Lower leg skin (tissue), 4 donors: ENCODE results near the gene KIRREL3. TPM values are rescaled to one million over a fixed set of nuclear protein-coding genes. Genes with fewer than 3 reads are reported as not detected.

ENCODE experiments used
- DNase-seq, 2 donors: peaks; one replicate each; pipeline ENCODE4 v3.0.0-alpha.2; 2019; ENCODE audit warnings: low spot score in 2 of 2
- H3K4me3 ChIP-seq: fragments of 200-600 bp; sonication (generic); 2 replicates; pipeline ENCODE4 v1.5.1; 2017; ENCODE audit warnings: mild to moderate bottlenecking, low read depth; ENCODE audit not compliant: poor library complexity, severe bottlenecking
- POLR2A ChIP-seq, 2 donors: fragments of 450-650 bp; IDR thresholded peaks; one replicate each; pipeline ENCODE4 v1.6.1; 2016 to 2017; ENCODE audit warnings: antibody characterized with exemption in 2 of 2, mild to moderate bottlenecking in 1 of 2, moderate library complexity in 1 of 2
- WGBS, 2 donors: methylation state at CpG; one replicate each; pipeline ENCODE4 v1.1.5; 2018; 5-methylcytosine and 5-hydroxymethylcytosine counted together
- intact Hi-C: fragments of 100-400 bp; cut with DNase I; formaldehyde crosslinking; loops from one replicate; pipeline ENCODE4 v1.15.0; 2023; ENCODE audit warnings: low total_unique reads
- total RNA-seq, 4 donors: library from RNA; depleted of rRNA; stranded (reverse); fragments of >200 nt; gene quantifications; one replicate each; pipeline ENCODE4 v1.1.0, GENCODE V29; 2016
- TF ChIP-seq, protein P1 (sequence below), 3 donors: fragments of 450-650 bp; IDR thresholded peaks; one replicate each; pipeline ENCODE4 v1.5.1; 2016; ENCODE audit warnings: antibody characterized with exemption in 3 of 3, mild to moderate bottlenecking in 3 of 3, moderate library complexity in 2 of 3

Gene KIRREL3
- total RNA-seq, 4 donors from 2014 or later, result 0.13 TPM; not detected in 3

GRCh38 chr11:127037596-127037995, 37.0 kb upstream of the KIRREL3 start:
- DNase-seq, result no peak
- WGBS, 2 donors, result 68 to 74% methylated on average over 4 of the region's 4 CpGs
- no peak for TF ChIP-seq POLR2A (IDR thresholded peaks at IDR 0.05)
- TF ChIP-seq, protein P1, sequence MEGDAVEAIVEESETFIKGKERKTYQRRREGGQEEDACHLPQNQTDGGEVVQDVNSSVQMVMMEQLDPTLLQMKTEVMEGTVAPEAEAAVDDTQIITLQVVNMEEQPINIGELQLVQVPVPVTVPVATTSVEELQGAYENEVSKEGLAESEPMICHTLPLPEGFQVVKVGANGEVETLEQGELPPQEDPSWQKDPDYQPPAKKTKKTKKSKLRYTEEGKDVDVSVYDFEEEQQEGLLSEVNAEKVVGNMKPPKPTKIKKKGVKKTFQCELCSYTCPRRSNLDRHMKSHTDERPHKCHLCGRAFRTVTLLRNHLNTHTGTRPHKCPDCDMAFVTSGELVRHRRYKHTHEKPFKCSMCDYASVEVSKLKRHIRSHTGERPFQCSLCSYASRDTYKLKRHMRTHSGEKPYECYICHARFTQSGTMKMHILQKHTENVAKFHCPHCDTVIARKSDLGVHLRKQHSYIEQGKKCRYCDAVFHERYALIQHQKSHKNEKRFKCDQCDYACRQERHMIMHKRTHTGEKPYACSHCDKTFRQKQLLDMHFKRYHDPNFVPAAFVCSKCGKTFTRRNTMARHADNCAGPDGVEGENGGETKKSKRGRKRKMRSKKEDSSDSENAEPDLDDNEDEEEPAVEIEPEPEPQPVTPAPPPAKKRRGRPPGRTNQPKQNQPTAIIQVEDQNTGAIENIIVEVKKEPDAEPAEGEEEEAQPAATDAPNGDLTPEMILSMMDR (IDR thresholded peaks at IDR 0.05), result no peak
- intact Hi-C loops, result no loop called here
- H3K4me3 ChIP-seq, result no peak overlapping the region

- intact Hi-C loops, result no loop called here
- TF ChIP-seq, protein P1 (IDR thresholded peaks at IDR 0.05), result no peak
- no peak for TF ChIP-seq POLR2A (IDR thresholded peaks at IDR 0.05)
- no peak overlapping the region for H3K4me3 ChIP-seq
- 93 to 100% methylated on average over 1 of the region's 1 CpG for WGBS, 2 donors
- no peak for DNase-seq
Measured at GRCh38 chr11:127037001-127037400, 36.4 kb upstream of the KIRREL3 start.

GRCh38 chr11:127035824-127036223, 35.3 kb upstream of the KIRREL3 start:
- 78 to 80% methylated on average over 3 of the region's 3 CpGs for WGBS, 2 donors
- DNase-seq, result no peak
- TF ChIP-seq, protein P1 (IDR thresholded peaks at IDR 0.05), result no peak
- no peak for TF ChIP-seq POLR2A (IDR thresholded peaks at IDR 0.05)
- no peak overlapping the region for H3K4me3 ChIP-seq
- intact Hi-C loops, result no loop called here

- no peak overlapping the region for H3K4me3 ChIP-seq
- intact Hi-C loops, result no loop called here
- no peak for DNase-seq
- no peak for TF ChIP-seq POLR2A (IDR thresholded peaks at IDR 0.05)
- TF ChIP-seq, protein P1 (IDR thresholded peaks at IDR 0.05), result no peak
Measured at GRCh38 chr11:127034973-127035372, 34.4 kb upstream of the KIRREL3 start.

GRCh38 chr11:127028648-127029047, 28.1 kb upstream of the KIRREL3 start:
- 49 to 52% methylated on average over 4 of the region's 4 CpGs for WGBS, 2 donors
- no peak overlapping the region for H3K4me3 ChIP-seq
- no peak for TF ChIP-seq POLR2A (IDR thresholded peaks at IDR 0.05)
- TF ChIP-seq, protein P1 (IDR thresholded peaks at IDR 0.05), result no peak
- intact Hi-C loops, result no loop called here
- DNase-seq, result no peak

GRCh38 chr11:127027789-127028188, 27.2 kb upstream of the KIRREL3 start:
- 67 to 69% methylated on average over 5 of the region's 5 CpGs for WGBS, 2 donors
- DNase-seq, result no peak
- H3K4me3 ChIP-seq, result no peak overlapping the region
- TF ChIP-seq, protein P1 (IDR thresholded peaks at IDR 0.05), result no peak
- no peak for TF ChIP-seq POLR2A (IDR thresholded peaks at IDR 0.05)
- intact Hi-C loops, result no loop called here
